ENCODE results near the gene FSIP1. TPM values are rescaled to one million over a fixed set of nuclear protein-coding genes. Genes with fewer than 3 reads are reported as not detected.
A peak's percentile ranks its signal among the peaks of the same experiment; 100 is the strongest.

Gene FSIP1
- total RNA-seq, 6 experiments from 2014 or later: 0.07 to 0.74 (median 0.35) TPM; not detected in 1

GRCh38 chr15:39801641-39802309 lies 19.1 kb upstream of the FSIP1 start:
- no peaks in the 10 kb centered on the region for H3K36me3 ChIP-seq
- no peak overlapping the region for H3K27ac ChIP-seq
- DNase-seq (peak in 2 of 3 donors; percentile 40 to 62), ATAC-seq (peak; percentile 84 to 90 (median 88))
- peak; percentile 45 to 58 (median 52) for TF ChIP-seq CTCF (IDR thresholded peaks at IDR 0.05)
- no peak for TF ChIP-seq POLR2A (IDR thresholded peaks at IDR 0.05)
- intact Hi-C loops (cut with DNase I): no loop called here
- 65% methylated on average over 10 of the region's 19 CpGs for WGBS (ENCODE audit: insufficient coverage, low coverage, low lambda C conversion rate, missing lambda C conversion rate)
- no peaks in the 10 kb centered on the region for H3K9me3 ChIP-seq
- no peak overlapping the region for H3K4me3 ChIP-seq
- no peaks in the 10 kb centered on the region for H3K27me3 ChIP-seq
- H3K4me1 ChIP-seq: peaks cover 0 to 5% (median 0%) of the 10 kb centered on the region in 4 donors

DNA sequence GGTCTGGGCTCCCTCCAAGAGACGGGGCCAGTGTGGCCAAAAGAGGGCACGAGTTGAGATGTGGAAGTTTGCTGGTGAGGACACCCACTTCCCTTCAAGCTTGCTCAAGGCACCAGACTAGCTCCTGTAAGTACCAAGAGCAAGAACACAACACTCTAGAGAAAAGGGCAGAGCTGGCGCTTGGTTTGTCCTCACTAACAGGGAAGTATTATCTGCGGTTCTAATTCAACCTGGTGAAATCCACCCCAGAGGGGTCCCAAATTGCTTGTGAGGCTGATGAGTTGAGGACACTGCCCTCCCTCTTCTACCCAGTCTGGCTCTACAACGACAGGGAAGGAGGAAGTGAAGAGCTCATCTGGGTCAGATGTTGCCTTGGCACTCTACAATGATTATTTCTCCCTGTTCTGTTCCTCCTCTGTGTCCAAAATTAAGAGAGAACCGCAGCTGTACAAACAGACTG lies 16.9 kb upstream of the FSIP1 start:
- peak in 3 of 4 donors; percentile 17 to 47 (median 19) for ATAC-seq
- intact Hi-C loops (cut with DNase I): loop anchor here in 1 of 2 donors (10.0 kb wide), 1 partner anchor 75 kb away; no protein-coding TSS in a partner anchor
- Histone ChIP-seq H3K27ac (no peak overlapping the region), H3K36me3 (no peaks in the 10 kb centered on the region), H3K4me3 (no peak overlapping the region), H3K9me3 (no peaks in the 10 kb centered on the region), H3K27me3 (no peaks in the 10 kb centered on the region), H3K4me1 (peaks cover 0 to 5% (median 0%) of the 10 kb centered on the region in 4 donors)
- no peak for TF ChIP-seq POLR2A (IDR thresholded peaks at IDR 0.05)
- no peak for TF ChIP-seq CTCF (IDR thresholded peaks at IDR 0.05)
- 48% methylated on average over 6 of the region's 6 CpGs for WGBS (ENCODE audit: insufficient coverage, low coverage, low lambda C conversion rate, missing lambda C conversion rate)
- no peak for DNase-seq

DNA sequence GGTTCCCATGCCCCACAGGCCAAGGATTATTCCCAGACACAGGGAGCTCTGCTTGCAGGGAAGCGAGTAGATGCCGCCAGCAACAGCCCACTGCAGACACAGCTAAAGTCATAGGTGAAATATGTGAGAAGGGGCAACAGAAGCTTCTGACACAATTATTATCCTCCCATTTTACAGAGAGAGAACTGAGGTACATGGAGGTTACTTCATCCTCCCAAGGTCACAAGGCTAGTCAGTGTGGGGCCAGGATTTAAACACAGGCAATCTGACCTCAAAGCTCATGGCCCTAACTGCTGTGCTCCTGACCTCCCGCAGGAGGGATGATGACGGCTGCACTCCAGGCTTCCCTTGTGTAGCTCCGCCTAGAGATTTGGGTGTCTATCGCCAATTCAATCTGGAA lies 15.7 kb upstream of the FSIP1 start:
- Histone ChIP-seq H3K27ac (no peak overlapping the region), H3K27me3 (no peaks in the 10 kb centered on the region), H3K36me3 (no peaks in the 10 kb centered on the region), H3K4me3 (no peak overlapping the region), H3K9me3 (no peaks in the 10 kb centered on the region), H3K4me1 (no peaks in the 10 kb centered on the region)
- intact Hi-C loops (cut with DNase I): loop anchor here in 1 of 2 donors (10.0 kb wide), 1 partner anchor 76 kb away; no protein-coding TSS in a partner anchor
- ATAC-seq (no peak), DNase-seq (no peak)
- 92% methylated on average over 4 of the region's 6 CpGs for WGBS (ENCODE audit: insufficient coverage, low coverage, low lambda C conversion rate, missing lambda C conversion rate)
- TF ChIP-seq POLR2A (IDR thresholded peaks at IDR 0.05) (no peak), CTCF (IDR thresholded peaks at IDR 0.05) (no peak)

- TF ChIP-seq CTCF (IDR thresholded peaks at IDR 0.05): no peak
- 75% methylated on average over 6 of the region's 6 CpGs for WGBS (ENCODE audit: insufficient coverage, low coverage, low lambda C conversion rate, missing lambda C conversion rate)
- ATAC-seq: no peak
- no peak for DNase-seq
- Histone ChIP-seq H3K4me3 (no peak overlapping the region), H3K36me3 (no peaks in the 10 kb centered on the region), H3K9me3 (no peaks in the 10 kb centered on the region), H3K27ac (no peak overlapping the region), H3K27me3 (no peaks in the 10 kb centered on the region), H3K4me1 (no peaks in the 10 kb centered on the region)
- intact Hi-C loops (cut with DNase I): loop anchor here in 1 of 2 donors (10.0 kb wide), 1 partner anchor 77 kb away; no protein-coding TSS in a partner anchor
These were observed 14.8 kb upstream of the FSIP1 start for GRCh38 chr15:39797407-39797806.
